H1 (cell line): Measurements from ENCODE around the gene FGD4. TPM values are rescaled to one million over a fixed set of nuclear protein-coding genes. Genes with fewer than 3 reads are reported as not detected.

Source experiments
- BCL11A ChIP-seq, 2 experiments: IDR thresholded peaks; one replicate each; pipeline ENCODE4 v1.6.1; 2011; ENCODE audit warnings: low read depth in 2 of 2, low read length in 2 of 2, mild to moderate bottlenecking in 2 of 2
- POU5F1 ChIP-seq: IDR thresholded peaks from 2 replicates; pipeline ENCODE4 v1.6.1; 2011; ENCODE audit warnings: low read depth, mild to moderate bottlenecking, low read length, moderate library complexity
- SIX5 ChIP-seq: IDR thresholded peaks from 2 replicates; pipeline ENCODE4 v1.6.1; 2011; ENCODE audit warnings: mild to moderate bottlenecking, low read depth, low read length
- polyA plus RNA-seq, 7 experiments: library from polyadenylated mRNA; depleted of rRNA in 3 of 7; stranded (reverse) in 5 of 7; unstranded in 2 of 7; fragments of >200 nt in 5 of 7; fragments of 200-250 nt in 2 of 7; gene quantifications; 1 replicate in 5 of 7; 2 replicates in 1 of 7; 4 replicates in 1 of 7; pipeline versions ENCODE4 v1.2.1 to v1.2.3, GENCODE V29; 2011 to 2013; ENCODE audit warnings: missing spikeins in 2 of 7, mixed read lengths in 2 of 7
- total RNA-seq: library from RNA; stranded (reverse); fragmentation: NEBNext Ultra II Directional; extraction: Animal tissue kit (Norgen Biotek cat#: 25700); gene quantifications from 2 replicates; pipeline ENCODE4 v1.2.1, GENCODE V29; 2021

The FGD4 gene
- total and polyA plus RNA-seq, 2 of the 8 experiments (the other 6 are each of a cell fraction or from before 2014, with no cell fraction given), result 8.5 to 48.2 TPM

GRCh38 chr12:32600681-32601080, 201.3 kb downstream of the FGD4 start (continued):
- no peak for TF ChIP-seq BCL11A (IDR thresholded peaks at IDR 0.05; ENCODE audit: low read depth in 2 of 2, low read length in 2 of 2)
- no peak for TF ChIP-seq SIX5
- TF ChIP-seq POU5F1, result no peak
